ENCODE results near the gene LYZL2.
"Not testable (repeated sequence)": the region's sequence is repeated elsewhere in the genome, so short reads cannot be mapped to it uniquely, and the experiment has no call there.

LYZL2 gene

DNA sequence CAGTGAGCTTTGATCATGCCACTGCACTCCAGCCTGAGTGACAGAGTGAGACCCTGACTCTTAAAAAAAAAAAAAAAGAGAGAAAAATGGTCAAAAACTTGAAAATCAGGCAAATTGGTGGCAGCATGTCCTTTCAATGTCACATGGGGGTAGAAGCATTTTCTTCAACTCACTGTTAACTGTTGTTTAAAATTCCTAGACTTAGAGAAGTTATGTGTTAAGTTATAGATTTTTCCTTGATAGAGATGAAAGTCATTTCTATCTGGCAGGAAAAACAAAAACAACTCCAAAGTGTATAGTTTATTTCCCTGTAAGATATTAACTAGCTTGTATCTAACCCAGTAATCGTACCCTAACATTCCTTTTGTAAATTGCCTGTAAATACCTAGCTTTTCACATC, 26.8 kb downstream of the LYZL2 start:
- no peak overlapping the region for H3K9ac ChIP-seq (ENCODE audit: low read depth, low read length)
- no peak overlapping the region for H3K4me3 ChIP-seq (ENCODE audit: low read depth, low read length)
- H3K4me1 ChIP-seq (ENCODE audit: control insufficient read depth, insufficient read depth, low read length): peaks cover 9% of the 10 kb centered on the region
- no peaks in the 10 kb centered on the region for H3K9me3 ChIP-seq (ENCODE audit: control insufficient read depth, insufficient read depth, low read length)
- H3K27me3 ChIP-seq (ENCODE audit: control insufficient read depth, insufficient read depth, low read length): peaks cover 26% of the 10 kb centered on the region
- H3K36me3 ChIP-seq (ENCODE audit: control insufficient read depth, insufficient read depth, low read length): no peaks in the 10 kb centered on the region

- Histone ChIP-seq H3K9me3 (ENCODE audit: control insufficient read depth, insufficient read depth, low read length) (no peaks in the 10 kb centered on the region), H3K4me3 (ENCODE audit: low read depth, low read length) (no peak overlapping the region), H3K9ac (ENCODE audit: low read depth, low read length) (no peak overlapping the region), H3K27me3 (ENCODE audit: control insufficient read depth, insufficient read depth, low read length) (peaks cover 42% of the 10 kb centered on the region), H3K4me1 (ENCODE audit: control insufficient read depth, insufficient read depth, low read length) (peaks cover 10% of the 10 kb centered on the region), H3K36me3 (ENCODE audit: control insufficient read depth, insufficient read depth, low read length) (no peaks in the 10 kb centered on the region)
These were observed 29.5 kb downstream of the LYZL2 start for GRCh38 chr10:30600005-30600404.

GRCh38 chr10:30598105-30598776, 31.3 kb downstream of the LYZL2 start:
- Histone ChIP-seq H3K27me3 (ENCODE audit: control insufficient read depth, insufficient read depth, low read length) (peaks cover 60% of the 10 kb centered on the region), H3K4me1 (ENCODE audit: control insufficient read depth, insufficient read depth, low read length) (peaks cover 10% of the 10 kb centered on the region), H3K9me3 (ENCODE audit: control insufficient read depth, insufficient read depth, low read length) (no peaks in the 10 kb centered on the region), H3K4me3 (ENCODE audit: low read depth, low read length) (no peak overlapping the region), H3K9ac (ENCODE audit: low read depth, low read length) (no peak overlapping the region), H3K36me3 (ENCODE audit: control insufficient read depth, insufficient read depth, low read length) (no peaks in the 10 kb centered on the region)

GRCh38 chr10:30597433-30597824, 32.1 kb downstream of the LYZL2 start:
- peaks cover 67% of the 10 kb centered on the region for H3K27me3 ChIP-seq (ENCODE audit: control insufficient read depth, insufficient read depth, low read length)
- H3K9ac ChIP-seq (ENCODE audit: low read depth, low read length); H3K9me3 ChIP-seq (ENCODE audit: control insufficient read depth, insufficient read depth, low read length); H3K36me3 ChIP-seq (ENCODE audit: control insufficient read depth, insufficient read depth, low read length): not testable (repeated sequence)
- H3K4me1 ChIP-seq (ENCODE audit: control insufficient read depth, insufficient read depth, low read length): peaks cover 10% of the 10 kb centered on the region
- H3K4me3 ChIP-seq (ENCODE audit: low read depth, low read length): peak overlapping the region; percentile 19

- H3K36me3 ChIP-seq (ENCODE audit: control insufficient read depth, insufficient read depth, low read length): not testable (repeated sequence)
These were observed 32.8 kb downstream of the LYZL2 start for GRCh38 chr10:30596493-30597432.

DNA sequence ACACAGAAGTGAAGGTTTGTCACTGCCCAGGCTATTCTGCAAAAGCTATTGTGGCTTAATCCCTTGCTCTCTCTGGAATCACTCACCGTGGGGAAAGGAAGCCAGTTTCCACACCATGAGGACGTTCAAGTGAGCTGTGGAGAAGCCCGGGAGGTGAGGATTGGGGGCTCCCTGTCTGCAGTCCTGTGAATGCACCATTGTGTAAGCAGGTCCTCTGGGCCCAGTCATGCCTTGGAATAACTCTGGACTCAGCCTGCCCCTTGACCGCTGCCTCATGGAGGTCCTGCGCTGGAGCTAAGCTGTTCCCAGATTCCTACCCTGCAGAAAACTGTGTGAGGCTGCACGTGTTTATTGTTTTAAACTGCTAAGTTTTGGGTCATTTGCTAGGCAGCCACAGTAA, 33.5 kb downstream of the LYZL2 start:
- H3K36me3 ChIP-seq (ENCODE audit: control insufficient read depth, insufficient read depth, low read length): no peaks in the 10 kb centered on the region
- H3K4me1 ChIP-seq (ENCODE audit: control insufficient read depth, insufficient read depth, low read length): peaks cover 10% of the 10 kb centered on the region
- H3K9me3 ChIP-seq (ENCODE audit: control insufficient read depth, insufficient read depth, low read length): no peaks in the 10 kb centered on the region
- H3K27me3 ChIP-seq (ENCODE audit: control insufficient read depth, insufficient read depth, low read length): peaks cover 75% of the 10 kb centered on the region
- no peak overlapping the region for H3K4me3 ChIP-seq (ENCODE audit: low read depth, low read length)
- no peak overlapping the region for H3K9ac ChIP-seq (ENCODE audit: low read depth, low read length)

More at GRCh38 chr10:30596493-30597432, 32.8 kb downstream of the LYZL2 start:
- Histone ChIP-seq H3K27me3 (ENCODE audit: control insufficient read depth, insufficient read depth, low read length) (peaks cover 72% of the 10 kb centered on the region), H3K4me1 (ENCODE audit: control insufficient read depth, insufficient read depth, low read length) (peaks cover 10% of the 10 kb centered on the region)
- H3K9me3 ChIP-seq (ENCODE audit: control insufficient read depth, insufficient read depth, low read length); H3K9ac ChIP-seq (ENCODE audit: low read depth, low read length); H3K4me3 ChIP-seq (ENCODE audit: low read depth, low read length): not testable (repeated sequence)

- Histone ChIP-seq H3K4me3 (ENCODE audit: low read depth, low read length) (no peak overlapping the region), H3K9ac (ENCODE audit: low read depth, low read length) (no peak overlapping the region), H3K36me3 (ENCODE audit: control insufficient read depth, insufficient read depth, low read length) (no peaks in the 10 kb centered on the region), H3K27me3 (ENCODE audit: control insufficient read depth, insufficient read depth, low read length) (peaks cover 63% of the 10 kb centered on the region), H3K9me3 (ENCODE audit: control insufficient read depth, insufficient read depth, low read length) (no peaks in the 10 kb centered on the region), H3K4me1 (ENCODE audit: control insufficient read depth, insufficient read depth, low read length) (peaks cover 10% of the 10 kb centered on the region)
These were observed 35.5 kb downstream of the LYZL2 start for GRCh38 chr10:30594077-30594476.

GRCh38 chr10:30592770-30593169, 36.8 kb downstream of the LYZL2 start:
- peaks cover 50% of the 10 kb centered on the region for H3K27me3 ChIP-seq (ENCODE audit: control insufficient read depth, insufficient read depth, low read length)
- H3K36me3 ChIP-seq (ENCODE audit: control insufficient read depth, insufficient read depth, low read length); H3K9ac ChIP-seq (ENCODE audit: low read depth, low read length): not testable (repeated sequence)

GRCh38 chr10:30591249-30591670, 38.3 kb downstream of the LYZL2 start:
- Histone ChIP-seq H3K27me3 (ENCODE audit: control insufficient read depth, insufficient read depth, low read length) (peaks cover 46% of the 10 kb centered on the region), H3K9ac (ENCODE audit: low read depth, low read length) (no peak overlapping the region), H3K36me3 (ENCODE audit: control insufficient read depth, insufficient read depth, low read length) (no peaks in the 10 kb centered on the region), H3K4me3 (ENCODE audit: low read depth, low read length) (no peak overlapping the region), H3K4me1 (ENCODE audit: control insufficient read depth, insufficient read depth, low read length) (peaks cover 5% of the 10 kb centered on the region), H3K9me3 (ENCODE audit: control insufficient read depth, insufficient read depth, low read length) (no peaks in the 10 kb centered on the region)

More at GRCh38 chr10:30592770-30593169, 36.8 kb downstream of the LYZL2 start:
- not testable (repeated sequence) for H3K4me1 ChIP-seq (ENCODE audit: control insufficient read depth, insufficient read depth, low read length); H3K4me3 ChIP-seq (ENCODE audit: low read depth, low read length); H3K9me3 ChIP-seq (ENCODE audit: control insufficient read depth, insufficient read depth, low read length)

GRCh38 chr10:30589441-30589840, 40.1 kb downstream of the LYZL2 start:
- Histone ChIP-seq H3K27me3 (ENCODE audit: control insufficient read depth, insufficient read depth, low read length) (peaks cover 27% of the 10 kb centered on the region), H3K4me3 (ENCODE audit: low read depth, low read length) (no peak overlapping the region), H3K36me3 (ENCODE audit: control insufficient read depth, insufficient read depth, low read length) (no peaks in the 10 kb centered on the region), H3K9me3 (ENCODE audit: control insufficient read depth, insufficient read depth, low read length) (no peaks in the 10 kb centered on the region), H3K9ac (ENCODE audit: low read depth, low read length) (no peak overlapping the region), H3K4me1 (ENCODE audit: control insufficient read depth, insufficient read depth, low read length) (peaks cover 5% of the 10 kb centered on the region)

- no peaks in the 10 kb centered on the region for H3K36me3 ChIP-seq (ENCODE audit: control insufficient read depth, insufficient read depth, low read length)
- no peaks in the 10 kb centered on the region for H3K9me3 ChIP-seq (ENCODE audit: control insufficient read depth, insufficient read depth, low read length)
- no peak overlapping the region for H3K9ac ChIP-seq (ENCODE audit: low read depth, low read length)
- no peak overlapping the region for H3K4me3 ChIP-seq (ENCODE audit: low read depth, low read length)
- peaks cover 10% of the 10 kb centered on the region for H3K27me3 ChIP-seq (ENCODE audit: control insufficient read depth, insufficient read depth, low read length)
- peaks cover 11% of the 10 kb centered on the region for H3K4me1 ChIP-seq (ENCODE audit: control insufficient read depth, insufficient read depth, low read length)
These were observed 42.0 kb downstream of the LYZL2 start for GRCh38 chr10:30587522-30588031.
